ENCODE measurements around the gene TUSC2. TPM values are rescaled to one million over a fixed set of nuclear protein-coding genes. Genes with fewer than 3 reads are reported as not detected.
A peak's percentile ranks its signal among the peaks of the same experiment; 100 is the strongest.

TUSC2 gene
- total and polyA plus RNA-seq, 5 donors: 28.9 to 34.9 (median 31.1) TPM

DNA sequence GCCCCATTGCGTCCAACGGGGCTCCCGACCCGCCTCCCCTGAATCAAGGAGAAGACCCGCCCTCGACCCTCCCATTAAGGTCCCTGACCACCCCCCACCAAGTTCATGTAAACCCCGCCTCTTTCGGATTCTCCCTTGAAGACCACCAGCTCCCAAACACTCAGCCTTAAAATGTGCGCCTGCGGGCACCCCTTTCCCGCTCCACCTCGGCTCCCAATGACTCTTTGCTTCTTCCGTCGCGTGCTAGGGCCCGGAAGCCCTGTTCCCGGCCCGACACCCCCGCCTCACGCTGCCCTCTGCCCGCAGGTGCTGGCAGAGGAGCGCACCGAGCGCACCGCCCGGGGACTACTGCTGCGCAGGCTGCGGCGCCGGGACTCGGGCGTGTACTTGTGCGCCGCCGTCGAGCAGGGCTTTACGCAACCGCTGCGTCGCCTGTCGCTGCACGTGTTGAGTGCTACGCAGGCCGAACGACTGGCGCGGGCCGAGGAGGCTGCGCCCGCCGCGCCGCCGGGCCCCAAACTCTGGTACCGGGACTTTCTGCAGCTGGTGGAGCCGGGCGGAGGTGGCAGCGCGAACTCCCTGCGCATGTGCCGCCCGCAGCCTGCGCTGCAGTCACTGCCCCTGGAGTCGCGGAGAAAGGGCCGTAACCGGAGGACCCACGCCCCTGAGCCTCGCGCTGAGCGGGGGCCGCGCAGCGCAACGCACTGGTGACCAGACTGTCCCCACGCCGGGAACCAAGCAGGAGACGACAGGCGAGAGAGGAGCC is 51.8 kb downstream of the TUSC2 start:
- H3K27me3 ChIP-seq (ENCODE audit: control insufficient read depth, insufficient read depth): no peaks in the 10 kb centered on the region
- intact Hi-C loops (cut with DNase I): loop anchor here in 3 of 4 donors (2.0 to 10.0 kb wide), 2 partner anchors 49 to 151 kb away; no protein-coding TSS in a partner anchor
- no peak overlapping the region for H3K27ac ChIP-seq (ENCODE audit: low read length)
- peaks cover 2% of the 10 kb centered on the region for H3K4me1 ChIP-seq (ENCODE audit: control insufficient read depth, insufficient read depth, low read length)
- ATAC-seq: no peak
- no peaks in the 10 kb centered on the region for H3K9me3 ChIP-seq (ENCODE audit: control insufficient read depth, low read length)
- peak in 2 of 3 donors; percentile 67 to 69 for DNase-seq
- no peak overlapping the region for H3K4me3 ChIP-seq (ENCODE audit: low read length)
- WGBS: 48% methylated on average over 79 of the region's 79 CpGs

DNA sequence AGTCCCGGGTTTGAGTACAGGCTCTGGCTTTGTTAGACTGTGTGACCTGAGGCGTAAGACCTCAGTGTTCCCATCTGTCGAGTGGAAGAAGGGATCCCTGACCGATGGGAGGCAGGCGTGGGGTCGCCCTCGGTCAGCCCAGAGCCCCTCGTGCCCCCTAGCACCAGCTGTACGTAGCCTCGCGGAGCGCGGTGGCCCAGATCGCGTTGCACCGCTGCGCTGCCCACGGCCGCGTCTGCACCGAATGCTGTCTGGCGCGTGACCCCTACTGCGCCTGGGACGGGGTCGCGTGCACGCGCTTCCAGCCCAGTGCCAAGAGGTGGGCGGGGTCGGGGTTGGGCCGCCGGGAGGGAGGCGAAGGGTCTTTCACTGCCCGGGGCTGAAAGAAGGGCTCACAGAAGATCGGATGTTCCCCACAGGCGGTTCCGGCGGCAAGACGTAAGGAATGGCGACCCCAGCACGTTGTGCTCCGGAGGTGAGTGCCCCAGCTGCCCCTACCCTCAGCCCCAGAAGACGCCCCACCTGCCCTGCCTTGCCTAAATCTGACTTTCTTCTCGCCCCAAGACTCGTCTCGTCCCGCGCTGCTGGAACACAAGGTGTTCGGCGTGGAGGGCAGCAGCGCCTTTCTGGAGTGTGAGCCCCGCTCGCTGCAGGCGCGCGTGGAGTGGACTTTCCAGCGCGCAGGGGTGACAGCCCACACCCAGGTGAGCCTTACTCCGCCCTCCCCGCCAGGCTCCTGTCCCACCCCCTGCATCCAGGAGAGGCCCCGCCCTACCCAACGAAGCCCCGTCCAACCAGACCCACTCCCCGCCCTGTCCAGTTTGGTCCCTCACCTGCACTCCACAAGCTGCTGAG is 52.7 kb downstream of the TUSC2 start:
- no peak for ATAC-seq
- 35% methylated on average over 65 of the region's 65 CpGs for WGBS
- Histone ChIP-seq H3K27ac (ENCODE audit: low read length) (no peak overlapping the region), H3K4me3 (ENCODE audit: low read length) (no peak overlapping the region), H3K27me3 (ENCODE audit: control insufficient read depth, insufficient read depth) (no peaks in the 10 kb centered on the region), H3K4me1 (ENCODE audit: control insufficient read depth, insufficient read depth, low read length) (peaks cover 2% of the 10 kb centered on the region), H3K9me3 (ENCODE audit: control insufficient read depth, low read length) (no peaks in the 10 kb centered on the region)
- intact Hi-C loops (cut with DNase I): loop anchor here in 3 of 4 donors (2.0 to 10.0 kb wide), 2 partner anchors 49 to 151 kb away; no protein-coding TSS in a partner anchor
- peak in 2 of 3 donors; percentile 45 to 64 for DNase-seq

Other genes with a start within 250 kb of the TUSC2 start
- 10 to 100 TPM; 67.1 to 83.8 (median 76.6) TPM for gene RBM5, start 239.3 kb downstream of the TUSC2 start, total RNA-seq
- gene RBM5, start 239.3 kb downstream of the TUSC2 start, polyA plus RNA-seq: 54.9 TPM
- 10 to 100 TPM in 2 of 4 donors, 1 to 10 TPM in 2; 7.3 to 15.2 (median 9.4) TPM for gene SEMA3F, start 172.9 kb downstream of the TUSC2 start, total RNA-seq
- gene SEMA3F, start 172.9 kb downstream of the TUSC2 start, polyA plus RNA-seq: 10.2 TPM
- not detected for gene GNAT1, start 136.6 kb downstream of the TUSC2 start, total RNA-seq
- gene GNAT1, start 136.6 kb downstream of the TUSC2 start, polyA plus RNA-seq: not detected
- gene SLC38A3, start 123.0 kb downstream of the TUSC2 start, total RNA-seq: 10 to 100 TPM in 1 of 4 donors, 1 to 10 TPM in 3; 5.0 to 10.4 (median 8.9) TPM
- gene SLC38A3, start 123.0 kb downstream of the TUSC2 start, polyA plus RNA-seq: 5.4 TPM
- 100 to 1,000 TPM; 129 to 149 (median 148) TPM for gene GNAI2, start 92.0 kb downstream of the TUSC2 start, total RNA-seq
- 122 TPM for gene GNAI2, start 92.0 kb downstream of the TUSC2 start, polyA plus RNA-seq
- gene SEMA3B, start 59.1 kb downstream of the TUSC2 start, total RNA-seq: 10 to 100 TPM; 19.2 to 33.9 (median 29.3) TPM
- gene SEMA3B, start 59.1 kb downstream of the TUSC2 start, polyA plus RNA-seq: 35.7 TPM
- 10 to 100 TPM in 2 of 4 donors, 1 to 10 TPM in 2; 1.4 to 15.7 (median 8.0) TPM for gene LSMEM2, start 49.1 kb downstream of the TUSC2 start, total RNA-seq
- 14.6 TPM for gene LSMEM2, start 49.1 kb downstream of the TUSC2 start, polyA plus RNA-seq
- gene IFRD2, start 35.8 kb downstream of the TUSC2 start, total RNA-seq: 10 to 100 TPM; 51.0 to 67.6 (median 56.9) TPM
- gene IFRD2, start 35.8 kb downstream of the TUSC2 start, polyA plus RNA-seq: 50.9 TPM
- 1 to 10 TPM; 1.1 to 2.4 (median 1.7) TPM for gene HYAL3, start 28.8 kb downstream of the TUSC2 start, total RNA-seq
- 2.9 TPM for gene HYAL3, start 28.8 kb downstream of the TUSC2 start, polyA plus RNA-seq
- 10 to 100 TPM in 1 of 4 donors, 1 to 10 TPM in 3; 8.1 to 11.5 (median 8.7) TPM for gene NAA80, start 28.8 kb downstream of the TUSC2 start, total RNA-seq
- 11.3 TPM for gene NAA80, start 28.8 kb downstream of the TUSC2 start, polyA plus RNA-seq
- gene HYAL1, start 24.6 kb downstream of the TUSC2 start, total RNA-seq: 10 to 100 TPM; 17.8 to 33.7 (median 26.8) TPM
- 25.4 TPM for gene HYAL1, start 24.6 kb downstream of the TUSC2 start, polyA plus RNA-seq
- gene HYAL2, start 5.5 kb downstream of the TUSC2 start, total RNA-seq: 100 to 1,000 TPM in 1 of 4 donors, 10 to 100 TPM in 3; 40.9 to 114 (median 46.5) TPM
- 57.7 TPM for gene HYAL2, start 5.5 kb downstream of the TUSC2 start, polyA plus RNA-seq
- gene RASSF1, start 12.6 kb upstream of the TUSC2 start, total RNA-seq: 10 to 100 TPM; 15.6 to 19.1 (median 15.8) TPM
- gene RASSF1, start 12.6 kb upstream of the TUSC2 start, polyA plus RNA-seq: 20.4 TPM
- under 1 TPM; 0.20 to 0.40 (median 0.29) TPM for gene ZMYND10, start 17.5 kb upstream of the TUSC2 start, total RNA-seq
- 0.25 TPM for gene ZMYND10, start 17.5 kb upstream of the TUSC2 start, polyA plus RNA-seq
- 10 to 100 TPM; 18.4 to 24.3 (median 19.3) TPM for gene NPRL2, start 22.6 kb upstream of the TUSC2 start, total RNA-seq
- gene NPRL2, start 22.6 kb upstream of the TUSC2 start, polyA plus RNA-seq: 16.7 TPM
- gene CYB561D2, start 22.6 kb upstream of the TUSC2 start, total RNA-seq: 10 to 100 TPM in 2 of 4 donors, 1 to 10 TPM in 2; 8.5 to 11.1 (median 10.4) TPM
- gene CYB561D2, start 22.6 kb upstream of the TUSC2 start, polyA plus RNA-seq: 10.8 TPM
- 10 to 100 TPM; 28.7 to 33.3 (median 31.7) TPM for gene TMEM115, start 31.3 kb upstream of the TUSC2 start, total RNA-seq
- 32.5 TPM for gene TMEM115, start 31.3 kb upstream of the TUSC2 start, polyA plus RNA-seq
- 10 to 100 TPM in 3 of 4 donors, 1 to 10 TPM in 1; 8.7 to 56.1 (median 40.9) TPM for gene CACNA2D2, start 175.4 kb upstream of the TUSC2 start, total RNA-seq
- gene CACNA2D2, start 175.4 kb upstream of the TUSC2 start, polyA plus RNA-seq: 25.7 TPM
- 10 to 100 TPM; 27.2 to 44.2 (median 40.6) TPM for gene C3orf18, start 239.5 kb upstream of the TUSC2 start, total RNA-seq
- 29.5 TPM for gene C3orf18, start 239.5 kb upstream of the TUSC2 start, polyA plus RNA-seq
- 10 to 100 TPM; 14.0 to 18.3 (median 15.8) TPM for gene HEMK1, start 241.3 kb upstream of the TUSC2 start, total RNA-seq
- 16.6 TPM for gene HEMK1, start 241.3 kb upstream of the TUSC2 start, polyA plus RNA-seq

All from right cardiac atrium (tissue), 5 donors.